HG02642 (cell line): ENCODE results near the gene OCA2.
"Not testable (repeated sequence)": the region's sequence is repeated elsewhere in the genome, so short reads cannot be mapped to it uniquely, and the experiment has no call there.

Experiments
- ATAC-seq: cut with Tn5 transposase; IDR thresholded peaks from one replicate; pipeline ENCODE4 v1.9.1; 2021; ENCODE audit warnings: mild to moderate bottlenecking; ENCODE audit not compliant: unreplicated experiment, poor library complexity

The OCA2 gene

DNA sequence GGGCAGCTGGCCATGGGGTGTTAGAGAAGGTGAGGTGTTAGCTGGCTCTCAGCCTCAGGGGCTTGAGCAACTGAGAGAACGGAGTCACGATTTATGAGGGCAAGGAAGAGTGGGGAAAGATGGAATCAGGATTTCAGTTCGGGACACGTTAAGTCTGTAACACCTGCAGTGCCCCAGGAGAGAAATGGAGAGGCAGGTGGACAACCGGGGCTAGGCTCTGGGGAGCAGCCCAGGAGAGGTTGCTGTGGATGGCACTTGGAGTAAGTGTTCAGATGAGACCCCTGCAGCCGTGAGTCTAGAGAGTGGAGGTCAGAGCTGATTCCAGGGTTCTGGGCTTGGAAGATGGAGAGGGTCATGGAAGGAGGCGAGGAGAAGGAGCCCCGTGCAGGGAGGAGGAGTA lies 237.9 kb downstream of the OCA2 start:
- no peak for ATAC-seq

GRCh38 chr15:27855137-27855536 lies 244.0 kb downstream of the OCA2 start:
- no peak for ATAC-seq

DNA sequence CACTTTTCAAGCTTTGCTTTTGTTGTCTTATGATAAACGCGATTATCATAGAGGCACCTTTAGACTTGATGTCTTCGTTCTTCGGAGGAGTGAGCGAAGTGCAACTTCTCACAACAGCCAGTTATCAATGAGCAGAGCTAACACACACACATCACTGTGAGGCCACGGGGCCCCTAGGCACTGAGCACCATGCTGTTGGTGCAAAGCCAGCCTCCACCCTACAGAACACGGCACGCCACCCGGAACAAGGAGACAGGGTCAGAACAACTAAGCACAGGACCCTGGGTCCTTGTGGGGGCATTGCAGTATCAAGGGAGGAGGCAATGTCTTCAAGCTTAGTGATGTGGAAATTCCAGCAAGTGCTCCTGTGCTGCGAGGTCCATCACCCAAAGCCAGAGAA lies 244.5 kb downstream of the OCA2 start:
- no peak for ATAC-seq

GRCh38 chr15:27853624-27854455 lies 245.3 kb downstream of the OCA2 start:
- ATAC-seq: no peak

- ATAC-seq: no peak
Measured at GRCh38 chr15:27851858-27852210, 247.3 kb downstream of the OCA2 start.

DNA sequence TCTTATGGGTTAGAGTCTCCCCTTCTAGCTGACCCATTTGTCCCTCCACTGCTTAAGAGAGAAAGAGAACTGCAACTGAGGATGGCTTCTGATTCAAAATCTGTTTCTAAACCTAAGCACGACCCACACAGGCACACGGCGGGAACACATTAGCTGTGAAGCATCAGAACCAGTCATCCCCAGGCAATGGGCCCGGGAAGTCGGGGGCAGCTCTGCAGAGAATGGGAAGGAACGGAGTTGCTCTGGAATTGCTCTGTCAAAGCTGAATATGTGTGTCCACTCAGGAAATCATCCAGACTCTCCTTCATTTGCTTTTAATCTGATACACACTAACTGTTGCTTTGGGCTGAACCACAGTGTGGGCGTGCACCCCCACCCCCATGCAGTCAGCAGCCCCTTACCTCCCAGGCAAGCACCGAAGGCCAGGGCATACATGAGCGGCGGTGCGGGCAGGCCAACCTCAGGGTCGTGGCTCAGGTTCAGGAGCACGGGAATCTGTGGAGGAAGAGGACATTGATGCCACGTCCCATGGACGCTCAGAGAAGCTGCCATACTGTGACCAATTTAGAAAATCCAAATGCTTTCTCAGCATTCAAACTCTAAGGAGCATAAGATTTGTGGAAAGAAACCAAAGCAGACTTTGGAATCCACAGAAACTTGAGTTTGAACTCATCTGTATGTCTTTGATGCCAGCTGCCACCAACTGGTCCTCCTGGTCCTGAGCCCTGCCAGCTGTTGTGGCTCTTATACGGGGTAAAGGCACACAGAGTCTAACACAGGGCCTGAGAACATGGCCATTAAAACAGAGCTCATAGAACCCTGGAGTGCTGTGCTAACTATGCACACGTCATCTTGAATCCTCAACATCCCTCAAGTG lies 247.9 kb downstream of the OCA2 start:
- ATAC-seq: no peak

- no peak for ATAC-seq
Measured at GRCh38 chr15:27850050-27850449, 249.1 kb downstream of the OCA2 start.

DNA sequence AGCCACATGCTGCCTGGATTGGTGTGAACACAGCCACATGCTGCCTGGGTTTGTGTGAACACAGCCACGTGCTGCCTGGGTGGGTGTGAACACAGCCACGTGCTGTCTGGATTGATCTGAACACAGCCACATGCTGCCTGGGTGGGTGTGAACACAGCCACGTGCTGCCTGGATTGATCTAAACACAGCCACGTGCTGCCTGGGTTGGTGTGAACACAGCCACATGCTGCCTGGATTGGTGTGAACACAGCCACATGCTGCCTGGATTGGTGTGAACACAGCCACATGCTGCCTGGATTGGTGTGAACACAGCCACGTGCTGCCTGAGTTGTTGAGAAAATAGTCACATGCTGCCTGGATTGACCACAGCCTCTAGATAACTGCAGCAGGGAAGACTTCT lies 250.2 kb downstream of the OCA2 start:
- not testable (repeated sequence) for ATAC-seq

DNA sequence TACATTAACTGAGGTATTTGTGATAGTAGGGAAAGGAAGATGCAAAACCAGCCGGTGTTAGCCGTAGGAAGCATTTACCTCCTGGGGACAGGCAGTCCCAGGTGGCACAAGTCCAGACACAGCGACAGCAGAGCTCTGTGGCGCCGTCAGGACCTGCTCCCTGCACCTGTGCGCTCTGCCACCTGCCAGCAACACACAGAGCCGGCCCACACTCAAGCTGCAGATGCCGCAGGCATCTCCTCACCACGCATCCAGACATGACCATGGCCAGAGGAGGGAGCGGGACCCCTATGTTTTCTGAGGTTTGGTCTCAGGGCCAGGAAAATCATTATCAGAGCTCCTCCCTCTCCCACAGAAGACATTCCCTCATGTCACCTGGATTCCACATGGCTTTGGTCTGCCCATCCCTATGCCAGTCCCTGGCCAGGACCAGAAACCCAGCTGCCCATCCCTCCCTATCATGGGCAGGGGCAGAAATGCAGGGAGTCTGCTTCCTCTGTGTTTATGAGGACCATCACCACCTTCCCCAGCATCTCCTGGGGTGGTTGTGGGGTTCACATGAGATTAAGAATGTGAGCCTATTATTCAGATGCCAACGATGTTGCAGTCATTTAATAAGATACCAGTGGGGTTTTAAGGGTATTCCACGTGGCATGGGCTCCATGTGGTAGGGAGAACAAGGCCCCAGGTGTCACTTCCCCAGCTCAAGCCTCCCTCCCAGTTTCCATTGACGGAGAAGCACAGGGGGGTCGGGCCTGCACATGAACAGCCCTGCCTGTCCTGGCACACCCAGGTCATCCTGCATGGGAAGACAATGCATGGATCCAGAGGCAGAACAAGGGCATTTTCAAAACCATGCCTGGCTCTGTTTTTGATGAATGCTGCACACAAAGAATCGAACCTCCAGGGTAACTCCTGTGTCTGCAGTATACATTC lies 251.1 kb downstream of the OCA2 start:
- ATAC-seq: no peak

DNA sequence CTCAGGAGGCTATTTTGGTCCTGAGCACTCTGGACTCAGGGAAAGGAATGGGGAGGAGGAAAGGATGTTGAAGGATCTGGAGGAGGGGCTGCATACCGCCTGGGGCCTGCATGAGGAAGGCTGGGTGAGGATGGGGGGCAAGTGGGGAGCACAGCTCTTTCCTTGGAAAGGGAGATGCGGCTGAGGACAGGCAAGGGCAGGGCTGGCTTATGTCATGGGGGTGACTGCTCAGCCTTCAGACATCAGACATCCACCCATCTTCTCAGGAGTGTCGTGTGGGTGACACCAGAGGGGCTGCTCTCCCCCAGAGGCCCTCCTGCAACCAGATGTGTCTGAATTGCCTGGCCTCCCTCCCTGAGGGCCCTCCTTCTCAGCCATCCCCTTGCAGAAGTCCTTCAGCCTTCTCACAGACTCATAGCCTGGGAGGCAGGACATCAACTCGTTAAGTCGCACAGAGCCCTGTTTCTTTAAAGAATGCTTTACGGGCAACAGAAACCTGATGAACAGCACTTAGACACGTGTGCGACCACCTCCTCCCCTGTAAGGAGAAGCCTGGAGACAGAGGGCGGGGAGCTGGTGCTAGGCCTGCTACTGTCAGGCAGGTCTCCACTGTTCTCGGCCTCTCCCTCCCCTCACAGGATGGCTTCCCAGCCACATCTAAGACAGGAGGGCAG lies 252.3 kb downstream of the OCA2 start:
- no peak for ATAC-seq

DNA sequence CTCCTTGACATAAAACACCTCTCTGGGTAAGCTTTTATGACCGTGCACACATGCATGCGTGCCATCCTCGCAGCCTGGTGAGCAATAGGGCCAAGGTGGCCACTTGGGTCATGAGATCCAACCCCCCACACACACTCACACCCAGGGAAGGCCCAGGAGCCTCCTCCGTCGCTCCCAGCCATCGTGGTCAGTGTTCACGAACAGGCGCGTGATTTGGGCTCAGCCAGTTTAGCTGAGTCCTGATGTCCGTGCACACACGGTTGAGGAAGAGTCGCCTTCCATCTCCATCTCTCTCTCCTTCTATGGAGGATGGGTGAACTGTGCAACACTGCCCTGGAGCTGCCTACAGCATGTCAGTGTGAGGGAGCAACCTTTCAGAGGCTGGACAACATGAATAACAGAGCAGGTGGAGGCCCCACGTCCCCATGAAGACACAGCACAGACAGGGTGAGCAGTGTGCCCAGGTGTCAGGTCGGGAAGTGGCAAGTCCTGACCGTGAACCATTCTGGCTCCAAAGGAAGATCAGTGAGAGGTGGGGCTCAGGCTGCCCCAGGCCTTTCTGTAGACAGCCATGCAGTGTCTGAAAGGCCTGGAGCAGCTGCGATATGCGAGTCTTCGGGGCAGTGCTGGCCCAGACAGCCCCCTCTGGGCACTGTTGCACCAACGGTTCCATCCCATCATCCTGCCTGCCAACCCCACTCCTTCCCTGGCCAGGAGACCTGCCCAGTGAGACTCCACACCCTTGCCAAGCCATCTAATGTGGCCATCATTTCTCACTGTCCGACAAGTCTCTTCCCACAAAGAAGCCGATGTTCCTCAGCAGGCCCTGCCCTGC lies 253.4 kb downstream of the OCA2 start:
- no peak for ATAC-seq

DNA sequence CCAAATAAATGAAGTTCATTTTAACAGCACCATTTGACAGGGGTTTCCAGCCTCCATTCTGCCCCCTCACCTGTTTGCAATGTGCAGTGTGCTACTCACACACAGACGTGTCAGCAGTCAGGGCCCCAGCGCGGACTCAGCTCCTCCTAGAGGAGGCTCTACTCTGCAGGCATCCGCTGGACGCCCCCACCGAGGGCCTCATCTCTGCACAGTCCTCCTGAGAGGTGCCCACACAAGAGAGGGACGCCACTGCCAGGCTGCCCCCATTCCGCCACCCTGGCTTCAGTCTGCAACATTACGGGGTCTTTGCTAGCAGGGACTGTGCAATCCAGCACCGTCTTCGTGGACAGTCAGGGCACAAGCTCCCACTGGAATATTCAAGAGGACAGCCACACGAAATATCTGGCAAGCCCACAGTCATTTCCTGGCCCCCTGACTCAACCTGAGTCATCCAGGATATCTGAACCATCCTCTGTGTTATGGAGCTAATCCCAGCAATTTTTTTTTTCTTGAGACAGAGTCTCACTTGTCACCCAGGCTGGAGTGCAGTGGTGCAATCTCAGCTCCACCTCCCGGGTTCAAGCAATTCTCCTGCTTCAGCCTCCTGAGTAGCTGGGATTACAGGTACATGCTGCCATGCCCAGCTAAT lies 255.0 kb downstream of the OCA2 start:
- ATAC-seq: no peak

GRCh38 chr15:27843146-27843545 lies 256.0 kb downstream of the OCA2 start:
- no peak for ATAC-seq

DNA sequence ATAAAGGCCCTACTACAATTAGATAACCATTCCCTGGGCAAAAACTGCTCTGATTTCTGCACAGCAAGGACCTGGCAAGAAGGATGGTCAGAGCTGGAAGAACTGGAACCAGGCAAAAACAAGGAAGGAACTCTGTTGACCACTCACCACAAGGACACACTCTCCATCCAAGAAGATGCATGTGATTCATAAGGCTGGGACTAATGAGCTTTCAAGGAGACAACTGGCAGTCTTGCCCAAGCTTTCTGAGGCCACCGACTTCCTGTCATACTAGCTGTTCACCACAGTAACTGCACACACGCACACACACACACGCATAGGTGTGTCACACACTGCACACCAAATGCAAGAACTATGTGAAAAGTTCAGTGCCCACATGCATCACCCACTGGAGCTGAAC lies 256.6 kb downstream of the OCA2 start:
- ATAC-seq: no peak

GRCh38 chr15:27835233-27835939 lies 263.7 kb downstream of the OCA2 start:
- ATAC-seq: no peak

GRCh38 chr15:27834684-27835083 lies 264.4 kb downstream of the OCA2 start:
- no peak for ATAC-seq

- ATAC-seq: no peak
Measured at GRCh38 chr15:27833974-27834373, 265.1 kb downstream of the OCA2 start.

GRCh38 chr15:27833178-27833577 lies 265.9 kb downstream of the OCA2 start:
- no peak for ATAC-seq
